Hepatocyte (in vitro differentiated cells): ENCODE data around the gene ANKRD11.

Source experiments
- CTCF ChIP-seq: fragments of 200-600 bp; sonication (generic); IDR thresholded peaks from 2 replicates; pipeline ENCODE4 v1.5.1; 2016; ENCODE audit warnings: antibody characterized with exemption, mild to moderate bottlenecking; ENCODE audit not compliant: poor library complexity
- EZH2 ChIP-seq: fragments of 200-600 bp; sonication (generic); IDR thresholded peaks from 2 replicates; pipeline ENCODE4 v1.6.1; 2016; ENCODE audit warnings: antibody characterized with exemption, mild to moderate bottlenecking, borderline replicate concordance
- EZH2phosphoT487 ChIP-seq: fragments of 200-600 bp; sonication (generic); IDR thresholded peaks from one replicate; pipeline ENCODE4 v1.6.1; 2018; ENCODE audit warnings: antibody characterized with exemption, mild to moderate bottlenecking, low read depth, moderate library complexity; ENCODE audit not compliant: unreplicated experiment, severe bottlenecking

GRCh38 chr16:89374393-89374960 is 115.9 kb downstream of the ANKRD11 start:
- no peak for TF ChIP-seq CTCF
- TF ChIP-seq EZH2phosphoT487: no peak
- TF ChIP-seq EZH2: no peak
